ENCODE data around the gene RBM26.

Gene RBM26

GRCh38 chr13:79442706-79443105 is 36.7 kb upstream of the RBM26 start:
- Histone ChIP-seq H3K36me3 (ENCODE audit: control insufficient read depth, insufficient read depth, low read length) (no peaks in the 10 kb centered on the region), H3K27me3 (ENCODE audit: control insufficient read depth, insufficient read depth, low read length) (no peaks in the 10 kb centered on the region), H3K79me2 (no peaks in the 10 kb centered on the region), H3K27ac (no peak overlapping the region), H3K9ac (no peak overlapping the region), H2AFZ (no peak overlapping the region), H3K4me1 (no peaks in the 10 kb centered on the region), H3K4me2 (ENCODE audit: low read length) (no peak overlapping the region), H3K4me3 (ENCODE audit: low read depth, low read length) (no peak overlapping the region), H3K9me3 (ENCODE audit: control insufficient read depth, low read length) (no peaks in the 10 kb centered on the region)
- no peak for TF ChIP-seq CTCF (IDR thresholded peaks at IDR 0.05)

GRCh38 chr13:79442221-79442620 is 36.2 kb upstream of the RBM26 start:
- Histone ChIP-seq H3K9me3 (ENCODE audit: control insufficient read depth, low read length) (no peaks in the 10 kb centered on the region), H3K79me2 (no peaks in the 10 kb centered on the region), H3K27me3 (ENCODE audit: control insufficient read depth, insufficient read depth, low read length) (no peaks in the 10 kb centered on the region), H3K4me1 (no peaks in the 10 kb centered on the region), H2AFZ (no peak overlapping the region), H3K27ac (no peak overlapping the region), H3K4me2 (ENCODE audit: low read length) (no peak overlapping the region), H3K9ac (no peak overlapping the region), H3K36me3 (ENCODE audit: control insufficient read depth, insufficient read depth, low read length) (no peaks in the 10 kb centered on the region), H3K4me3 (ENCODE audit: low read depth, low read length) (no peak overlapping the region)
- no peak for TF ChIP-seq CTCF (IDR thresholded peaks at IDR 0.05)

- no peaks in the 10 kb centered on the region for H3K79me2 ChIP-seq
- TF ChIP-seq CTCF (IDR thresholded peaks at IDR 0.05), result no peak
- H3K4me2 ChIP-seq (ENCODE audit: low read length), result no peak overlapping the region
- no peak overlapping the region for H3K27ac ChIP-seq
- H3K4me1 ChIP-seq, result no peaks in the 10 kb centered on the region
- H3K4me3 ChIP-seq (ENCODE audit: low read depth, low read length), result no peak overlapping the region
- H2AFZ ChIP-seq, result no peak overlapping the region
- H3K9ac ChIP-seq, result no peak overlapping the region
- no peaks in the 10 kb centered on the region for H3K27me3 ChIP-seq (ENCODE audit: control insufficient read depth, insufficient read depth, low read length)
- H3K9me3 ChIP-seq (ENCODE audit: control insufficient read depth, low read length), result no peaks in the 10 kb centered on the region
- no peaks in the 10 kb centered on the region for H3K36me3 ChIP-seq (ENCODE audit: control insufficient read depth, insufficient read depth, low read length)
These were observed 35.0 kb upstream of the RBM26 start for GRCh38 chr13:79440958-79441528.

- H3K36me3 ChIP-seq (ENCODE audit: control insufficient read depth, insufficient read depth, low read length), result no peaks in the 10 kb centered on the region
- no peak for TF ChIP-seq CTCF (IDR thresholded peaks at IDR 0.05)
These were observed 33.2 kb upstream of the RBM26 start for GRCh38 chr13:79439275-79439674.

GRCh38 chr13:79435561-79435990 is 29.5 kb upstream of the RBM26 start:
- Histone ChIP-seq H3K4me1 (no peaks in the 10 kb centered on the region), H3K27me3 (ENCODE audit: control insufficient read depth, insufficient read depth, low read length) (no peaks in the 10 kb centered on the region), H3K9ac (no peak overlapping the region), H3K4me2 (ENCODE audit: low read length) (no peak overlapping the region), H3K4me3 (ENCODE audit: low read depth, low read length) (no peak overlapping the region), H2AFZ (no peak overlapping the region), H3K9me3 (ENCODE audit: control insufficient read depth, low read length) (no peaks in the 10 kb centered on the region), H3K79me2 (no peaks in the 10 kb centered on the region), H3K36me3 (ENCODE audit: control insufficient read depth, insufficient read depth, low read length) (no peaks in the 10 kb centered on the region), H3K27ac (no peak overlapping the region)
- TF ChIP-seq CTCF (IDR thresholded peaks at IDR 0.05), result no peak

More at GRCh38 chr13:79439275-79439674, 33.2 kb upstream of the RBM26 start:
- Histone ChIP-seq H3K9me3 (ENCODE audit: control insufficient read depth, low read length) (no peaks in the 10 kb centered on the region), H3K4me2 (ENCODE audit: low read length) (no peak overlapping the region), H3K4me3 (ENCODE audit: low read depth, low read length) (no peak overlapping the region), H2AFZ (no peak overlapping the region), H3K79me2 (no peaks in the 10 kb centered on the region), H3K27ac (no peak overlapping the region), H3K4me1 (no peaks in the 10 kb centered on the region), H3K27me3 (ENCODE audit: control insufficient read depth, insufficient read depth, low read length) (no peaks in the 10 kb centered on the region), H3K9ac (no peak overlapping the region)
